ENCODE data around the gene FAM227B.

The FAM227B gene

DNA sequence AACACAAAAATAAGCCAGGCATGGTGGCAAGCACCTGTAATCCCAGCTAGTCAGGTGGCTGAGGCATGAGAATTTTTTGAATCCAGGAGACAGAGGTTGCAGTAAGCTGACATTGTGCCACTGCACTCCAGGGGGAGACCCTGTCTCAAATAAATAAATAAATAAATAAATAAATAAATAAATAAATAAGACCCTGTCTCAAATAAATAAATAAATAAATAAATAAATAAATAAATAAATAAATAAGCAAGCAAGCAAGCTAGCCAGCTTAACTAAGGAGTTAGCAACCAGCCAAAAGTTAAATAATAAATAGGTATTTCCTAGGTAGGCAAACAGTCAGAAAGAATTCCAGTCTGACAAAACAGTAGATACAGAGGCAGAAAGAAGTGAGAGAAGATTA, 326.7 kb downstream of the FAM227B start:
- DNase-seq (ENCODE audit: low spot score) = no peak

DNA sequence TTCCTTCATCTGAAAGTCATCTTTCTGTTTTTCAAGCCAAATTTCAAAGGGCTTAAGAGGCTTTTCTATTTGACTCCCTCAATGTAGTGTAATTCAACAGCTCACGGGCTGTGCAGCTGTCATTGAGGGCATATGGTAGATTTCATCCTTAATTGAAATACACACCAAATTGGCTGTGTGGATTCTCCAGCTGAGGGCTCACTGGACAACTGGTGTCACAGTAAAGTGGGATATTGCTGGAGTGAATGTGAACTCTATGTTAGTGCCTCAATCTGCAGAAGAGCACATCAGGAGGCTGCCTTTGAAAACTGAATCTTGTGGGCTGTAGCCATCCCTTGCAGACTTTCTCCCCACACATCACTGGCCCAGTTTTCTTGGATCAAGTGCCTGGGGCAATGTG, 330.4 kb downstream of the FAM227B start:
- DNase-seq (ENCODE audit: low spot score) = no peak

DNA sequence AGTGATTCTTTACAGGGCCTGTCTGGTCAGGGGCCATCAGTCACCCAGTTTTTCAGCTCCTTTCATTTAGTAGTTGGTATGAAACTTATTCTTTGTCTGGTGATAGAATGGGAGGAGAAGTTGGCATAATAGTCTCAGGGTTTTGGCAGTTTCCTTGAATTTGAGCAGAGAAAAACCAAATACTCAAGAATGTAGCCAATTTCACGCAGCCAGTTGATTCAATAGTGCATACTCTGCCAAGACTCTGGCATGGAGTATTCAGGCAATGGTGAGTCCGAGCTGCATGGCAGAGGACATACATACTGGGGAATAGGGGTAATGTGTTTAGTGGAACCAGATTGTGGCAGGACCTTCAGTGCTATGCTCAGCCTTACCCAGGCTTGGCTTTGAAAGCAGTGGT, 332.2 kb downstream of the FAM227B start:
- no peak for DNase-seq (ENCODE audit: low spot score)

DNA sequence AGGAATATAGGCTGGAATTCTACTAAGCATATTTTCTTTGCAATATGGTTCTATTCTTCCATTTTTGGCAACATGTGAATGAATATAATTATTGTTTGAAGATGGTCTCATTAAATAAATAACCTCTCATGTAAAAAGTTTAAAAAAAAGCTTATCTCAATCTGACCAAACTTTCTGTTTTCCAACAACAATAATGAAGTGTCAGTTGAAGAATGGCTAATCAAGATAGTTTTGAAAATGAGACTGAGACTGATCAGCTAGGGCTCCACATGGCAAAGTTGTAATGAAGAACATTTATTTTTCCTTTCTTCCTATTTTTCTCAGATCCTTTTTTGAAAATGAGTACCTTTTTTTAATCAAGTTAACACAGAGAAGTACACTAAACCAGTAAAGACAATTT, 333.1 kb downstream of the FAM227B start:
- DNase-seq (ENCODE audit: low spot score) = no peak

DNA sequence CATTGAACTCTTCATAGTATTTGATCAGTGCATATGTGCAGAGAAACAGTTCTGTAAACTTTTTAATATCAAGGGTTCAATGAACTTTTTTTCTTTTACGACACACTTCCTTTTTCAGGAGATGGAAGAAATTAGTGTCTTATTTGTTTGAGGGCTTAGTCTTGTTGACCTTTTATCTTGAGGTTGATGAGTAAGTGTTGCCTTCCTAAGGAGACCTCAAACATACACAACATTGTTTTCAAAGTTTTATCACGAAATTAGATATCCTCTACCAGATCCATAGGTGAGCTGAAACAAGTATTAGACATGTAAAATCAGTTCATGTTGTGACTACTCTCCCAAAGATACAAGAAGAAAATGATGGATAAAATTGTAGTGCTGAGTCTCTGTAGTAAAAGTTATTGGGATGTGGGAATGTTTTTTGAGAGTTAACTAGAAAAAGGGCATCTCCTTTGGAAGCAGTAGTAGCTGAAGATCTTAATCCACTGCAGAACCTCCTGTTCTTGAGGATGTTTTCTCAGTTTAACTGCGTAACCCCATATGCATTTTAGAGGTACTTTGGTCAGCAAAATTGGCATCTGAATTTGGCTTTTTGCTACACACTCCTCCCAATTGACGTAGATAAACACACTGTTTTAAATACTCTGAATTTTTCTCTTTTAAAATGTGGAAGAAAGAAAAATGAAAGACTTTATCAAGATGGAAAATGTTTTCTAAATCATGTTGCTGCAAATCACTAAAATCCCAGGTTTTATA, 333.8 kb downstream of the FAM227B start:
- no peak for DNase-seq (ENCODE audit: low spot score)

DNA sequence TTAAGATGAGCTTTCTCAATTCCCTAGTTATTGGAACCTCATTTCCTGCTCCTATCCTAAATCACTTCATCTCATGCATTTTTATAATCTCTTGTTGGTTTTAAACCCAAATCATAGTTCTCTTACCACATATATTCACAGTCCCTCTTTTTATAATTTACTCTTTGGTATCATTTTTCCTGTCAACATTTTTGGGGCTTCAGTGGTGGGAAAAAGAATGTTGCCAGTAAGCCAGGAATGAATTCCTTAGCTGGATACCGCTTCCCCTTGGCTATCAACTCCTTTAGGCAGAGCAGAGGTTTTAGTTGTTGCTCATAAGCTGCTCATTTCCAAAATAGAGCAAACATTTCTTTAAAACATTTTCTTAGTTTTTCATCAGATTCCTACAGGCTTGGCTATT, 338.3 kb downstream of the FAM227B start:
- DNase-seq (ENCODE audit: low spot score) = no peak

DNA sequence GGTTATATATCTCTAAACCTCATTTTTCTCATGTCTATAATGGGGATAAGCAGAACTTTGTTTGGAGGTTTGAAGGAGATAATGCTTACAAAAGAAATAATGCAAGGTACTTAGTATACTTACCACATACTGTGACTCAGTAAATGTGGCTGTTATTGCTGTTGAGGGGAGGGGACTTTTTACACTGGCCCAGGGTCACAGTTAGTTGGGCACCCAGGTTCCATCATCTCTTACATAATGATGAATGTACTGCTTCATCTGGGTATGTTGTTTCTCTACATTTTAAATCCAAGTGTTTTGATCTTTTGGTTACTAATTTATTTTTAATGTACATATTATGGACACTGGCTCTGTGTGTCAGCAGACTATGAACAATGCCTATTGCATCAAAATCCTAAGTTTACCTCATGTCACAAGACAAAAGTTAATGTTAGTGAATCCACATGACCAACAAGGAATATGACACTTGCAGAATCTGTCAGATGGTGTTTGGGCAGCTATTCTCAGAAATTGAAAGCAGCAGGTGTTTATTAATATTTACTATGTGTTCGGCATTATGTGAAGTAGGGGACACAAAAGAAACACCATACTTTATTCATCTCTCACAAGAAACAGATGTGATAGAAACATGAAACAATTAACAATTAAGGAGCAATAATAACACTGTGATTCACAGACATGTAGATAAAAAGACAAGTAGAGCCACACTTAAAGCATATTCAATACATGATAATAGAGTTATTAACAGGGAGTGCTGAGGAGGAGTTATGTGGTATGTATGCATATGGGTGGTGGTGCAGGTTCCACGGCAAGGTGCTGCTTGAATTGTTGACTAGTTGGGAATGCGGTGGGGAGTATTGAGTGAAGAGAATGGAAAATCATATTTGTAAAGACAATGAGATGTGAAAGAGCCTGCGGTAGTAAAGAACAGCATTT, 340.8 kb downstream of the FAM227B start:
- DNase-seq (ENCODE audit: low spot score) = no peak

DNA sequence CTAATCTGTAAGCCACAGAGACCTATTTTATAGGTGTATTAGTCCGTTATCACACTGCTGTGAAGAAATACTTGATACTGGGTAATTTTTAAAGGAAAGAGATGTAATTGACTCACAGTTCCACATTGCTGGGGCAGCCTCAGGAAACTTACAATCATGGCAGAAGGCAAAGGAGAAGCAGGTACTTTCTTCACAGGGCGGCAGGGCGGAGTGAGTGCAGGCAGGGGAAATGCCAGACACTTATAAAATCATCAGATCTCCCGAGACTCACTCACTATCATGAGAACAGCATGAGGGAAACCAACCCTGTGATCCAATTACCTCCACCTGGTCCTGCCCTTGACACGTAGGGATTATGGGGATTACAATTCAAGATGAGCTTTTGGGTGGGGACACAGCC, 341.9 kb downstream of the FAM227B start:
- no peak for DNase-seq (ENCODE audit: low spot score)
